OCI-LY7 (cell line): Measurements from ENCODE around the gene PPP1R37. TPM values are rescaled to one million over a fixed set of nuclear protein-coding genes. Genes with fewer than 3 reads are reported as not detected.

Experiments used
- BruUV-seq: library from RNA; stranded (reverse); fragments of 400-500 nt; replicated peaks from 2 replicates; lab custom pipeline; 2021; lab: Mats Ljungman, UMichigan
- CTCF ChIA-PET: fragments of 300-600 bp; sonication (Branson Sonifier 250); formaldehyde crosslinking; loops from one replicate; lab custom pipeline; 2022; ENCODE audit warnings: antibody characterized with exemption; ENCODE audit not compliant: unreplicated experiment; lab: Charles Lee
- POLR2A ChIA-PET: fragments of 300-600 bp; sonication (Branson Sonifier 250); formaldehyde crosslinking; loops from one replicate; lab custom pipeline; 2022; ENCODE audit warnings: antibody characterized with exemption; lab: Charles Lee
- DNase-seq: peaks from one replicate; pipeline ENCODE4 v3.0.0-alpha.2; 2015; ENCODE audit warnings: low spot score
- H2AFZ ChIP-seq: fragments of 200-600 bp; sonication (generic), shearing (Covaris generic); 2 replicates; pipeline ENCODE4 v1.6.1; 2014; ENCODE audit warnings: mild to moderate bottlenecking, antibody characterized with exemption, low read length, moderate library complexity
- H3K27ac ChIP-seq: fragments of 200-600 bp; sonication (generic); 2 replicates; pipeline ENCODE4 v1.5.1; 2014; ENCODE audit warnings: mixed run types, low read depth, mild to moderate bottlenecking, moderate library complexity, low read length, inconsistent platforms; ENCODE audit not compliant: poor library complexity, severe bottlenecking
- H3K36me3 ChIP-seq: fragments of 200-600 bp; sonication (generic); 2 replicates; pipeline ENCODE4 v1.6.1; 2014; ENCODE audit warnings: mild to moderate bottlenecking, antibody characterized with exemption, low read length, moderate library complexity, mixed read lengths; ENCODE audit not compliant: insufficient read depth
- H3K4me1 ChIP-seq: fragments of 200-600 bp; sonication (generic); 2 replicates; pipeline ENCODE4 v1.5.1; 2014; ENCODE audit warnings: mild to moderate bottlenecking, low read length; ENCODE audit not compliant: insufficient read depth, poor library complexity, severe bottlenecking
- H3K4me2 ChIP-seq: fragments of 200-600 bp; sonication (generic); 2 replicates; pipeline ENCODE4 v1.6.1; 2014; ENCODE audit warnings: mild to moderate bottlenecking, low read length
- H3K4me3 ChIP-seq: fragments of 200-600 bp; sonication (generic); 2 replicates; pipeline ENCODE4 v1.5.1; 2014; ENCODE audit warnings: mild to moderate bottlenecking, low read depth, low read length; ENCODE audit not compliant: poor library complexity, severe bottlenecking
- H3K79me2 ChIP-seq: fragments of 200-600 bp; sonication (generic); 2 replicates; pipeline ENCODE4 v1.6.1; 2016; ENCODE audit warnings: low read depth, mild to moderate bottlenecking, low read length, moderate library complexity, mixed read lengths; ENCODE audit not compliant: insufficient read depth
- H3K9me2 ChIP-seq: fragments of 200-600 bp; sonication (generic); 2 replicates; pipeline ENCODE4 v1.6.1; 2016; ENCODE audit warnings: mild to moderate bottlenecking, low read length, mixed read lengths; ENCODE audit not compliant: insufficient read depth
- H3K9me3 ChIP-seq: fragments of 200-600 bp; sonication (generic); 2 replicates; pipeline ENCODE4 v1.6.1; 2014; ENCODE audit warnings: mild to moderate bottlenecking, mixed run types, low read length, mixed read lengths
- H4K20me1 ChIP-seq: fragments of 200-600 bp; sonication (generic); 2 replicates; pipeline ENCODE4 v1.6.1; 2014; ENCODE audit warnings: mild to moderate bottlenecking, antibody characterized with exemption, low read length, moderate library complexity, mixed read lengths; ENCODE audit not compliant: insufficient read depth
- CTCF ChIP-seq: fragments of 200-600 bp; sonication (generic); conservative IDR thresholded peaks from 2 replicates; pipeline ENCODE4 v1.5.1; 2014; ENCODE audit warnings: mild to moderate bottlenecking, antibody characterized with exemption, low read length, moderate library complexity, mixed read lengths
- EZH2phosphoT487 ChIP-seq: fragments of 200-600 bp; sonication (generic); IDR thresholded peaks from 2 replicates; pipeline ENCODE4 v1.6.1; 2018; ENCODE audit warnings: low read depth, borderline replicate concordance, mild to moderate bottlenecking, mixed run types, antibody characterized with exemption, low read length, moderate library complexity, mixed read lengths
- intact Hi-C: fragments of 100-400 bp; cut with micrococcal nuclease; formaldehyde crosslinking; loops from one replicate; pipeline ENCODE4 v1.10.0; 2022; ENCODE audit not compliant: unreplicated experiment
- total RNA-seq, 2 experiments: library from RNA; depleted of rRNA in 1 of 2; stranded (reverse); fragments of >200 nt in 1 of 2; shearing (Covaris generic) in 1 of 2; gene quantifications; 2 replicates each; pipeline ENCODE4 v1.2.3, GENCODE V29; 2014 to 2022

The PPP1R37 gene
- total RNA-seq, 2 experiments from 2014 or later, result 24.7 to 48.6 TPM

GRCh38 chr19:45168767-45169351 lies 75.9 kb downstream of the PPP1R37 start:
- no peak overlapping the region for H3K4me2 ChIP-seq
- ChIA-PET CTCF (no interaction called here), POLR2A (interaction anchor here (0.6 kb wide), 1 partner anchor 163 kb away, joined by 3 read pairs; no protein-coding TSS in a partner anchor)
- no peak overlapping the region for H2AFZ ChIP-seq
- no peak for TF ChIP-seq CTCF
- TF ChIP-seq EZH2phosphoT487, result no peak
- H4K20me1 ChIP-seq, result no peaks in the 10 kb centered on the region
- DNase-seq, result no peak
- H3K9me2 ChIP-seq, result no peaks in the 10 kb centered on the region
- H3K27ac ChIP-seq, result no peak overlapping the region
- H3K4me1 ChIP-seq, result peaks cover 26% of the 10 kb centered on the region
- no peaks in the 10 kb centered on the region for H3K9me3 ChIP-seq
- intact Hi-C loops, result no loop called here
- no peak overlapping the region for H3K4me3 ChIP-seq
- BruUV-seq, result no TSS peak
- no peaks in the 10 kb centered on the region for H3K79me2 ChIP-seq
- no peaks in the 10 kb centered on the region for H3K36me3 ChIP-seq

GRCh38 chr19:45169602-45170001 lies 76.6 kb downstream of the PPP1R37 start:
- H3K4me1 ChIP-seq, result peaks cover 19% of the 10 kb centered on the region
- TF ChIP-seq CTCF (no peak), EZH2phosphoT487 (no peak)
- H3K9me3 ChIP-seq, result no peaks in the 10 kb centered on the region
- intact Hi-C loops, result no loop called here
- no peak for DNase-seq
- no peak overlapping the region for H3K4me2 ChIP-seq
- POLR2A ChIA-PET, result no interaction called here
- H4K20me1 ChIP-seq, result no peaks in the 10 kb centered on the region
- H3K9me2 ChIP-seq, result no peaks in the 10 kb centered on the region
- BruUV-seq, result no TSS peak
- H3K79me2 ChIP-seq, result no peaks in the 10 kb centered on the region
- H3K27ac ChIP-seq, result no peak overlapping the region
- H2AFZ ChIP-seq, result no peak overlapping the region
- CTCF ChIA-PET, result no interaction called here
- H3K36me3 ChIP-seq, result no peaks in the 10 kb centered on the region
- no peak overlapping the region for H3K4me3 ChIP-seq
